T47D (cell line): ENCODE data around the gene EEF2.

Experiments
- DNase-seq, 2 experiments: peaks; one replicate each; pipeline versions ENCODE4 v3.0.0 to v3.0.0-alpha.2; 2011 to 2012; ENCODE audit warnings: low read depth in 1 of 2, low spot score in 1 of 2
- JUND ChIP-seq: IDR thresholded peaks from 2 replicates; pipeline ENCODE4 v1.6.1; 2012; ENCODE audit warnings: low read depth
- in situ Hi-C: cut with HindIII; loops from 2 replicates; pipeline ENCODE4 v1.10.0; 2016; ENCODE audit warnings: low sequenced_read_pairs, low pct_unique_long_range_greater_than_20kb

The EEF2 gene

DNA sequence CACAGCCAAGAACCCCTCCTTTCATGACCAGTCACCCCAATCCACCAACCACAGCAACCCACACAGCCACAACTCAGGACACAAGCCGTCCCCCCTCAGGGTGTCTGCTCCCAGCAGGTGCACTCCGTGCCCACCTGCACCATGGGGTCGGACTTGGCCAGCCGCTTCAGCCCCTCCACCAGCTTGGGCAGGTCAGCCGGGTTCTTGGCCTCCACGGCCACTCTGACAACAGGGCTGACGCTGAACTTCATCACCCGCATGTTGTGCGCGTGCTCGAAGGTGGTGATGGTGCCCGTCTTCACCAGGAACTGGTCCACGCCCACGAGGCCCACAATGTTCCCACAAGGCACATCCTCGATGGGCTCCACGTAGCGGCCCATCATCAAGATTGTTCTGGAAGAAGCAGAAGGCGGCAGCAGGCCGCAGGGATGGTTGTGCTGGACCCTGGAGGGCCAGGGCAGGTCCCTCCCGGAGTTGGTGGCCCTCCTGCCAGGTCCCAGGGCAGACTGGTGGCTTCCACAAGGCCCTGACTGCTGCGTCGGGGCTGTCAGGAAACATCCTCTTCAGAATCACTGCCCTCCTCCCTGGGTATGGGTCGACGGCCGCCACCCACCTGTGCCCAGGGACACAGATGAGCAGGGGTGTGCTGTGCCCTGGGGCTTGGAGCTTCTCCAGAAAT is 5.5 kb downstream of the EEF2 start:
- no peak for DNase-seq
- no peak for TF ChIP-seq JUND
- in situ Hi-C loops, result no loop called here

DNA sequence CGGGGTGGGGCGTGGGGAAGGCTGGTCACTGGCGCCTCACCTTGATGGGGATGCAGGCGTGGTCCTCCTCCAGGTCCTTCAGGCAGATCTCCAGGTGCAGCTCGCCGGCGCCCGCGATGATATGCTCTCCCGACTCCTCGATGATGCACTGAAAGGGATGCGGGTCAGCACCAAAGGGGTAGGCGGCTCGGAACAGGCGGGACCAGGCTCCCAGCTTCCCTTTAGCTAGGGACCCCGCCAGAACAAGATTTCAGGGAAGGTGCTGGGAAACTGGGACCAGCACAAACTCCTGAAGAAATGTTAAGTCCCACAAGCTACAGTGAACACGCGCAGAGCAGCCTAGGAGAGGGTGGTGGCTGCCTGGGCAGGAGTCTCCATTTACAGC is 6.0 kb downstream of the EEF2 start:
- no peak for TF ChIP-seq JUND
- DNase-seq, result no peak
- in situ Hi-C loops, result no loop called here

DNA sequence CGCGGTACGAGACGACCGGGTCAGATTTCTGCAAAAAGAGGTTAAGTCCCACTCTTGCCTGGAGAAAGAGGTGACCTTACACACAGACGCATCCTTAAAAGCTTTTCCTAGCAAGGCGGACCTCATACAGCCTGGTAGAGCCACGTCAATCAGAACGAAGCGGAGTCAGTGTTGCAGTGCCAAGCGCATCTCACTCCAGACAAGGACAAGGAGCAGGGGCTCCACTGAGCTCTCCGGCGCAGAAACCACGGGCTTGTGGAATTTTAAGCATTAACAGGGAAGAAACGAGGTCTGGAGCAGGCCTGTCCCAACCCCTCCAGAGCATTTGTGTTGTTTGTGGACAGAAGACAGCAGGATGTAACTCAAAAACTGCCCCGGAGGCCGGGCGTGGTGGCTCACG is 7.1 kb downstream of the EEF2 start:
- no peak for DNase-seq
- in situ Hi-C loops, result no loop called here
- TF ChIP-seq JUND, result no peak

DNA sequence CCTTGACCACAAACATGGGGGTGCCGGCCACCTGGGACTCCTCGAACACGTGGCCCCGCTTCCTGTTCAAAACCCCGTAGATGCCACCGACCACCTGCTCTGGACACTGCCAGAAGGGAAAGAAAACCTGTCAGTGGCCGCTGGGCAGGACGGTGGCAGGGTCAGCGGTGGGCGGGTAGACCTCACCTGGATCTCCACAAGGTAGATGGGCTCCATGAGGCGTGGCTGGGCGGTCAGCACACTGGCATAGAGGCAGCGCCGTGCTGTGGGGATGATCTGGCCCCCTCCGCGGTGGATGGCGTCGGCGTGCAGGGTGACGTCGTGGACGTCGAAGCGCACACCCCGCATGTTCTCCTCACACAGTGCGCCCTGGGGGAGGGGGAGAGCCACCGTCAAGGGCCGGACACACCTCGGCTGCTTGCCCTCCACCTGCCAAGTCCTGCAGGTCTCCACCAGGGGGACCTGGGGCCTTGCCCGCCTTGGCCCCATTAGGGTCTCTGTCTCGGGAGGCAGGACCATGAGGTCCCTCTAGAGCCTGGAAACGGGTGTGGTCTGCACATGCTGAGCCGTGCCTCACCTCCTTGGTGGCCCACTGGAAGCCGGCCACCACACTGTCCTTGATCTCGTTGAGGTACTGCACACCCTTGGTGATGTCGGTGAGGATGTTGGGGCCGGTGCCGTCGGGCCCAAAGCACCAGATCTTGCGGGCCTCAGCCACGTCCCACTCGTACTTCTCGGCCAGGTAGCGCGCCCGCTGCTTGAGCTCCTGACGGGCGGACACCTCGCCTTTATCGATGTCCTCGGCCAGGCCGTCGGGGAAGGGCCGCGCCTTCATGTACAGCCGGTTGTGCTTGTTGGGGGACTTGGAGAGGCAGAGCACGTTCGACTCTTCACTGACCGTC is 7.8 kb downstream of the EEF2 start:
- no peak for TF ChIP-seq JUND
- in situ Hi-C loops, result no loop called here
- DNase-seq, result no peak

DNA sequence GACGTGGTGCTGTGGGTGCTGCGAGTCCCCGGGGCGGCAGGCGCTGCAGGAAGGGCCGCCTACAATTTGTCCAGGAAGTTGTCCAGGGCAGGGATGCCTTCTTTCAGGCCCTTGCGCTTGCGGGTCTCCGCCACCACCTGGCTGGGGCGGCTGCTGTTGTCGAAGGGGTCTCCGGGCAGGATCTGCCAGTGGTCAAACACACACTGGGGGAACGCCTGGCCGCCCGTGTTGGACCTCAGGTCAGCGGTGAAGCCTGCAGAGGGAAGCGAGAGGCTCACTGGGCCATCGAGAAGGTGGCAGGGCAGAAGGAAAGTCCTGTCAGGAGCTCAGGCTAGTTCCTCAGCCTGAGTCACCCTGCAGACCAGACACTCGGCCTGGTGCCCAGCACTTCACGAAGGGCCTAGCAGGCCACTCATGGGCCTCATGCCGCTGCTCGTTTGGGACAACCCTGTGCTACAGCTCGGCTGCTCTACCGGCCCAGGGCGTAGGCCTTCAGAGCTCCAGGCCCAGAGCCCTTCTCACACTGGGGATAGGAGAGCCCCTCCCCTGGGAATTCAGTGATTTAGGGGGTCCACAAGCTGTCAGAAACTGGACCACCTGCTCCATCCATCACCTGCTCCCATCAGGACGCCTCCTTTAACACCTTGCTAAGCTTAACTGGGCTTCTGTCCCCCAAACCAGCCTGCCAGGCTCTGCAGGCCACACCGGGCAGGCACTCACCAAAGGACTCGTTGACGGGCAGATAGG is 8.6 kb downstream of the EEF2 start:
- DNase-seq, result no peak
- in situ Hi-C loops, result no loop called here
- TF ChIP-seq JUND, result no peak

DNA sequence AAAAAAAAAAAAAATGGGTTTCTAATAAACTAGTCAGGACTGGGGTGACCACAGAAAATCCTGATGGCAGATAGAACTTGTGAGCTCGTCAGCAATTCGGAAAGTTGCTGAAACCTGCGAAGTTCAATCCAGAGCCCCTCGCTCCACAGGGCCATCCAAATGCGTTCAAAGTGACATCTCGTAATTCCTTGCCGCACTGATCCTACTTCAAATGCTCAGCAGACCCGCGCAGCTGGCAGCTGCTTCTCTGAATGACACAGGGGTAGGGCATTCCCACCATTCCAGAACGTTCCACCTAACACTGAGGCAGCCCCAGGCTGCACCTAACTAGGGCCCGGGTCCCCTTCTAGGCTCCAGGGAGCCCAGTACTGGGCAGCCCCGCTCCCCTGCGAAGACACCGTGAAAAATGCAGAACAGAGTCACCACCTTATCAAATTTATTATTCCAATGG is 9.6 kb downstream of the EEF2 start:
- in situ Hi-C loops, result no loop called here
- TF ChIP-seq JUND, result no peak
- DNase-seq, result no peak

DNA sequence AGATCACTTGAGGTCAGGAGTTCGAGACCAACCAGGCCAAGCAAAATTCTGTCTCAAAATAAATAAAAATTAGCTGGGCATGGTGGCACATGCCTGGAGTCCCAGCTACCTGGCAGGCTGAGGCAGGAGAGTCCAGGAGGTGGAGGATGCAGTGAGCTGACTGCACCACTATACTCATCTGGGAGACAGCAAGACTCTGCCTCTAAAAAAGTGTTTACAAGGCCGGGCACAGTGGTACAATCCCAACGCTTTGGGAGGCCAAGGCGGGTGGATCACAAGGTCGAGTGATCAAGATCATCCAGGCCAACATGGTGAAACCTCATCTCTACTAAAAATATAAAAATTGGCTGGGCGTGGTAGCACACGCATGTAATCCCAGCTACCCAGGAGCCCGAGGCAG is 10.1 kb downstream of the EEF2 start:
- in situ Hi-C loops, result no loop called here
- TF ChIP-seq JUND, result no peak
- no peak for DNase-seq

DNA sequence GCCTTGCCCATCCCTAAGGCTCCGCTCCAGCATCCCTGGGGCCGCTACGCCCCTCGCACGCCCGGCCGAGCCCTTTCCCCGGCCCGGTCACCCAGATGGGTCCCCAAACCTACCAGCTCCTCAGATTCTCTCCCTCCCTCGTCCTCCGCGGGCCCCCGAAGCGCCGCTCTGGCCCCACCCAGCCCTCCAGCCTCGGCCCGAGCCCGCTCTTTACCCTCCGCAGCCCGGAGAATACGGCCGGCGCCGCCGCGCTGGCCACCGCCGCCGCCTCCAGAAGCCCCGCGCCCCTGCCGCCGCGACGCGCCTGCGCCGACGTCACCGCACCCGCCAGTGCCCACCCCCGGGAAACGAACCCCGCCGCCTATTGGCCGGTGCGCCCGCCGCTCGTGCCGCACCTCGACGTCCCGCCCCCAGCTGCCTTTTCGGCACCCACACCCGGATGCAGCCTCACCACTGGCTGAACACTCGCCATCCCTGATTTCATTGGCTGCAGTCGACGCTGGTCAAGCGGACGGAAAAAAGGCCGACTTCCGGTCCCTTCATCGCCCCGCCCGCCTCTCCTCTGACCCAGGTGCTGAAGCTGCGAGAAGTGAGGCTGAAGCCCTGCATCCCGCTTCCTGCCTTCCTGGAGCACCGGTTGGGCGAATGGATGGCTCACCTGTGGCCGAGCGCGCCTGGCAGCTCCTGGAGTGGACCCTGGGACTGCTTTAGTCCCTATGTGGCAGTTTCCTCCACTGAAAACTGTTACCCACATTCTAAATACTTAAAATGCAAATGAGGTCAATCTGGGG is 14.3 kb downstream of the EEF2 start, which contains the start of gene DAPK3:
TSS of gene DAPK3 (minus strand) at position 292 of the 791 bp plus-strand sequence. CDS start 1,364 bp downstream, outside the sequence.
- in situ Hi-C loops, result no loop called here
- no peak for TF ChIP-seq JUND
- peak; percentile 73 to 98 for DNase-seq

DNA sequence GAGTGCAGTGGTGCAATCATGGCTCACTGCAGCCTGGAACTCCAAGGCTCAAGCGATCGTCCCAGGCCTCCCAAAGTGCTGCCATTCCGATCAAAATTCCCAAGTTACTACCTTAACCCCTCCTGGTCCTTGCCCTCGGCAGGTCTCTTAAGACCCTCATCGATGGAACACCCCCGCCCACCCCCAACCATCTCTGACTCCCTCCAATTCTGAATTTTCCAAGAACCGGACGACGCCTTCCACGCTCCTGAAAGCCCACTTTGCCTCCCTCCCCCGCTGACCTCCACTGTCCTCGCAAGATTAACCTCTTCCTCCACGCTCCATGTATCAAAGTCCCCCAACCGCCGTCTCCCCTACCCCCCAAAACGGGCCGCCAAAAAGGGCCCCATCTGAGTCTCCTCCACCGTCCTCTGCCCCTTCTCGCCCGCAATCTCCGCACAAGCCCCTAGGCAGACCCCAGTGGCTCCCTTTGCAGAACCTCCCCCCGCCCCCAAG is 14.9 kb downstream of the EEF2 start:
- DNase-seq, result no peak
- no peak for TF ChIP-seq JUND
- in situ Hi-C loops, result no loop called here

DNA sequence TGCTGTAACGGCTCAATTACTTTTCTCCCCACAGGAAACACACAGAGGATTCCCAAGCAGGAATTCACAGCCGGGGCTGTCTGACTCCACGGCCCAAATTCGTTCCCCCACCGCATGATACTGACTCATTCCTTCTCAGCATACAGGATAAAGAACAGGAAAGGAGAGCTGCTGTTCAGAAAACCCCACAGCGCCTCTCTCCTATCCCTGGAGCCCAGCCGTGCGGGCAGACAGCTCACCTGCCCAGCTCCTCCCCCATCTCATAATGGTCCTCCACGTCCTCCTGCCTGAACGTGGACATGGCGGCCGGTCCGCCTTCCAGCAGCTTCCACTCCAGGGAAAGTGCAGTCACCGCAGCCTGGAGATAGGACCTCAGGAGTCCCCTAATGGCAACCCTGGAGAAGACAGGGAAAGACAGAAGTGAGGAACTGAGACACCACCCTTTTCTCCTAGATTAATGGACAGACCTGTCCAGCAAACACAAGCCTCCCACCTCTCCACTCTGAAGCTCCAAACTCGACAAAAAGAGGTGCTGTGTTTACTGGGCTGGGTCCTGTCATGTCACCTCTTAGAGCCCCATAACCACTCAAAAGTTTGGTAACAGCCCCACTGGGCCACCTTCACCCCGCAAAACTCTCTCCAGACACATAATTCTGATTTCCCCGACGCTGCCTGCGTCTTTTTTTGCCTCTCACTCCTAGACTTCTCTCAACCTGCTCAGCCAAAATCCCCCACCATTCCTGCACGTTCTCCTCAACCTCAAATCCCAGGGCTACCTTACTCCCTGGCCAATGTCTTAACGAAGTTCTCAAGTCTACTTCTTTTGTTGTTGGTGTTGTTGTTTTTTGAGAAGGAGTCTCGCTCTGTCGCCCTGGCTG is 15.6 kb downstream of the EEF2 start:
- in situ Hi-C loops, result no loop called here
- DNase-seq, result peak in 1 of 2 experiments; percentile 72
- no peak for TF ChIP-seq JUND
